Urinary bladder (tissue), 4 donors: ENCODE data around the gene QRSL1. TPM values are rescaled to one million over a fixed set of nuclear protein-coding genes. Genes with fewer than 3 reads are reported as not detected.

Experiments
- DNase-seq: peaks from one replicate; pipeline ENCODE4 v3.0.0-alpha.2; 2015; ENCODE audit errors: extremely low spot score
- H3K27ac ChIP-seq: one replicate; pipeline ENCODE4 v1.5.1; 2013; ENCODE audit warnings: low read depth, mild to moderate bottlenecking, moderate library complexity
- H3K36me3 ChIP-seq: one replicate; pipeline ENCODE4 v1.6.1; 2013; ENCODE audit warnings: mild to moderate bottlenecking, moderate library complexity; ENCODE audit not compliant: insufficient read depth
- H3K4me1 ChIP-seq: one replicate; pipeline ENCODE4 v1.6.1; 2013; ENCODE audit warnings: mild to moderate bottlenecking, moderate library complexity; ENCODE audit not compliant: insufficient read depth
- H3K4me3 ChIP-seq: one replicate; pipeline ENCODE4 v1.5.1; 2013; ENCODE audit warnings: low read depth, low read length
- WGBS: extraction: QIAGEN DNeasy Blood & Tissue Kit; methylation state at CpG from one replicate; pipeline ENCODE4 v1.1.7; 2013; 5-methylcytosine and 5-hydroxymethylcytosine counted together
- polyA plus RNA-seq: library from polyadenylated mRNA; stranded (reverse); fragments of 200-250 nt; gene quantifications from one replicate; pipeline ENCODE4 v1.2.3, GENCODE V29; 2013
- small RNA-seq: library from RNA; depleted of rRNA; stranded (forward); fragments of <200 nt; gene quantifications from one replicate; pipeline ENCODE3, GENCODE V24; 2014
- total RNA-seq: library from RNA; depleted of rRNA; stranded (reverse); fragments of >200 nt; gene quantifications from one replicate; pipeline ENCODE4 v1.2.3, GENCODE V29; 2014
- donor health status: healthy with polysubstance abuse.
- donor health status: healthy.

The QRSL1 gene
- total and polyA plus RNA-seq, 2 donors: 7.5 to 21.6 TPM

- 89% methylated on average over 4 of the region's 4 CpGs for WGBS
Measured at GRCh38 chr6:106704327-106704726, 74.9 kb downstream of the QRSL1 start.

GRCh38 chr6:106705156-106705555, 75.8 kb downstream of the QRSL1 start:
- WGBS: 87% methylated on average over 6 of the region's 6 CpGs
- H3K4me3 ChIP-seq: no peak overlapping the region
- H3K36me3 ChIP-seq: no peaks in the 10 kb centered on the region
- H3K4me1 ChIP-seq: no peaks in the 10 kb centered on the region
- no peak for DNase-seq
- H3K27ac ChIP-seq: no peak overlapping the region

More at GRCh38 chr6:106704327-106704726, 74.9 kb downstream of the QRSL1 start:
- DNase-seq: no peak
- no peaks in the 10 kb centered on the region for H3K4me1 ChIP-seq
- H3K27ac ChIP-seq: no peak overlapping the region
- H3K4me3 ChIP-seq: no peak overlapping the region
- H3K36me3 ChIP-seq: no peaks in the 10 kb centered on the region

- 64% methylated on average over 1 of the region's 1 CpG for WGBS
- no peak overlapping the region for H3K4me3 ChIP-seq
- no peak overlapping the region for H3K27ac ChIP-seq
- no peaks in the 10 kb centered on the region for H3K4me1 ChIP-seq
- no peaks in the 10 kb centered on the region for H3K36me3 ChIP-seq
- DNase-seq: no peak
Measured at GRCh38 chr6:106710580-106710979, 81.2 kb downstream of the QRSL1 start.

GRCh38 chr6:106714281-106714680, 84.9 kb downstream of the QRSL1 start:
- 84% methylated on average over 2 of the region's 2 CpGs for WGBS
- H3K4me1 ChIP-seq: no peaks in the 10 kb centered on the region
- H3K4me3 ChIP-seq: no peak overlapping the region
- no peak overlapping the region for H3K27ac ChIP-seq
- no peak for DNase-seq
- no peaks in the 10 kb centered on the region for H3K36me3 ChIP-seq

GRCh38 chr6:106715922-106716321, 86.5 kb downstream of the QRSL1 start:
- Histone ChIP-seq H3K4me3 (no peak overlapping the region), H3K36me3 (no peaks in the 10 kb centered on the region), H3K4me1 (no peaks in the 10 kb centered on the region), H3K27ac (no peak overlapping the region)
- 73% methylated on average over 5 of the region's 5 CpGs for WGBS
- DNase-seq: no peak

GRCh38 chr6:106716966-106717365, 87.6 kb downstream of the QRSL1 start:
- Histone ChIP-seq H3K36me3 (no peaks in the 10 kb centered on the region), H3K27ac (no peak overlapping the region), H3K4me1 (no peaks in the 10 kb centered on the region), H3K4me3 (no peak overlapping the region)
- 74% methylated on average over 2 of the region's 2 CpGs for WGBS
- DNase-seq: no peak

Small RNA genes lying within 50 kb of the gene (small RNA-seq; reads per million reads assigned to genes)
- not detected for gene RNU6-527P

Other genes starting within 250 kb of the QRSL1 start
- gene RTN4IP1, start 80 bp upstream of the QRSL1 start, total RNA-seq: 3.6 TPM
- 4.3 TPM for gene RTN4IP1, start 80 bp upstream of the QRSL1 start, polyA plus RNA-seq